ENCODE results near the gene MED25. TPM values are rescaled to one million over a fixed set of nuclear protein-coding genes. Genes with fewer than 3 reads are reported as not detected.

Gene MED25
- total RNA-seq = 44.0 and 49.6 TPM in 2 replicates

DNA sequence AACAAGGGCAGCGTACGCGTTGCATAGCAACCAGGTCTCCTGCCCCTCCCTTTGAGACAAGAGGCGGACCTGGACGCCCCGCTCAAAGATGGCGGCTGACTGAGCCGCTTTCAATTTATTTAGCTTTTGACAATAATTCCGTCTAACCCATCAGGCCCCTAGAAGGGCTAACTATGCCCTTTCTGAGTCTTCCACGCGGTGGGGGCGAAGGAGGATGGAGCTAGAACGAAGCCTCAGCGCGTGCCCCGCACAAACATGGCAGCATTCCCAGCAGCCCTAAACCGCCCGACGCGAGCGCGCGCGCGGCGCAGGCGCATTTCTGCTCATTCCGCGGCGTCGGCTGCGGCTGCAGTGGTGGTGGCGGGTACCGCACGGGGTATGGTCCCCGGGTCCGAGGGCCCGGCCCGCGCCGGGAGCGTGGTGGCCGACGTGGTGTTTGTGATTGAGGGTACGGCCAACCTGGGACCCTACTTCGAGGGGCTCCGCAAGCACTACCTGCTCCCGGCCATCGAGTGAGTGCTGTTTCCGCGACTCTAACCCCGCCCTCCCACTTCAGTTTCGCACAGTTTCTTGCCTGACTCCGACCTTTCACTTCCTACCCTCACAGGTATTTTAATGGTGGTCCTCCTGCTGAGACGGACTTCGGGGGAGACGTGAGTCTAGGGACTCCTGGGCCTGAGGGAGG, at the start of gene MED25:
Gene MED25 (plus strand): TSS at position 326 of the 685 bp plus-strand sequence. CDS start 53 bp downstream, at position 379.
- Mint-ChIP-seq H3K4me3 (ENCODE audit: low read depth) (peak within 1 kb of the TSS; percentile 93), H3K36me3 (ENCODE audit: low read depth) (peaks cover 11% of the 10 kb centered on the region), H3K9me3 (no peaks in the 10 kb centered on the region), H3K27me3 (ENCODE audit: low read depth) (no peaks in the 10 kb centered on the region), H3K27ac (peak within 1 kb of the TSS; percentile 93), H3K4me1 (ENCODE audit: low read depth) (peaks cover 12% of the 10 kb centered on the region)
- intact Hi-C loops (cut with micrococcal nuclease) = loop anchor here (10.0 kb wide), 1 partner anchor 153 kb away; the partner anchor contains the start of genes BCL2L12 and IRF3
- DNase-seq (ENCODE audit: low spot score) = peak; percentile 89

DNA sequence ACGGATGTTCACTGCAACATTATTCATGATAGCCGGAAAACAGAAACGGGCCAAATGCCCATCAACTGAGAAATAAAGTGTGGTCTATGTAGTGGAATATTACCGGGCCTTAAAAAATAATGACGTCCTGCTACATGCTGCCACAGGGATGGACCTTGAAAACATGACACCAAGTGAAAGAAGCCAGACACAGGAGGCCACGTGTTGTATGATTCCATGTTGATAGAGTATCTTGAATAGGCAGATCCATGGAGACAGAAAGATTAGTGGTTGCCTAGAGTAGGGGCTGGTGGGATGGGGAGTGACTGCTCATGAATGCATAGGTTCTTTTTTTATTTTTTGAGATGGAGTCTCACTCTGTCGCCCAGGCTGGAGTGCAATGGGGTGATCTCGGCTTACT, 47.6 kb upstream of the MED25 start:
- no peak overlapping the region for H3K27ac Mint-ChIP-seq
- peaks cover 18% of the 10 kb centered on the region for H3K4me1 Mint-ChIP-seq (ENCODE audit: low read depth)
- no peaks in the 10 kb centered on the region for H3K27me3 Mint-ChIP-seq (ENCODE audit: low read depth)
- no peak for DNase-seq (ENCODE audit: low spot score)
- no peak overlapping the region for H3K4me3 Mint-ChIP-seq (ENCODE audit: low read depth)
- H3K36me3 Mint-ChIP-seq (ENCODE audit: low read depth) = peaks cover 6% of the 10 kb centered on the region
- intact Hi-C loops (cut with micrococcal nuclease) = no loop called here
- H3K9me3 Mint-ChIP-seq = no peaks in the 10 kb centered on the region

- intact Hi-C loops (cut with micrococcal nuclease) = no loop called here
- DNase-seq (ENCODE audit: low spot score) = no peak
- Mint-ChIP-seq H3K4me3 (ENCODE audit: low read depth) (no peak overlapping the region), H3K27me3 (ENCODE audit: low read depth) (no peaks in the 10 kb centered on the region), H3K4me1 (ENCODE audit: low read depth) (peaks cover 12% of the 10 kb centered on the region), H3K27ac (no peak overlapping the region), H3K36me3 (ENCODE audit: low read depth) (peaks cover 9% of the 10 kb centered on the region), H3K9me3 (no peaks in the 10 kb centered on the region)
These were observed 46.4 kb upstream of the MED25 start for GRCh38 chr19:49771674-49772139.

DNA sequence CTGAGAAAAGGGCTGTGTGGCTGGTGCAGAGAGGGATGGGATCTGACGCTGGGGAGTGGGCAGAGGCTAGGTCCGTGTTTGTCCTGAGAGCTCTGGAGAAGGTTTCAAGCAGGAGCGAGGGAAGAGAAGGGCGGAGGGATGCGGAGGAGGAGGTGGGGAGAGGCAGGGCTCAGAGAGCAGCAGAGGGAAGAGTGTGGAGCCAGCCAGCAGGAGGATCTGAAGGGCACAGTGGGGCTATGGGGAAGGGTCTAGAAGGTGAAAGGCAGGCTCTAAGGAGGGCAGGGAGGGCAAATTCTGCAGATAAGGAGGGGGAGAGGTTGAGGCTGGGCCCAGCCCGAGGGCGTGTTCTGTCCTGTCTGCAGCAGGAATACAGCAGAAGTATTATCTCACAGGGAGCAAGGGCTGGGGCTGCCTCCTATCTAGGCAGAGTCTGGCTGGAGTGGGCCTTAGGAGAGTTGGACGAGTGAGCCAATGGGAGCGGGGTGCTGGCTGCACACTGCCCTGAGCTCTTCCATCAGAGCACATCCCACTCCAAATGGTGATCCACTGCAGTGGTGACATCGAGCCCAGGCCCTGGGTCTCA, 45.1 kb upstream of the MED25 start:
- H3K27ac Mint-ChIP-seq = no peak overlapping the region

DNA sequence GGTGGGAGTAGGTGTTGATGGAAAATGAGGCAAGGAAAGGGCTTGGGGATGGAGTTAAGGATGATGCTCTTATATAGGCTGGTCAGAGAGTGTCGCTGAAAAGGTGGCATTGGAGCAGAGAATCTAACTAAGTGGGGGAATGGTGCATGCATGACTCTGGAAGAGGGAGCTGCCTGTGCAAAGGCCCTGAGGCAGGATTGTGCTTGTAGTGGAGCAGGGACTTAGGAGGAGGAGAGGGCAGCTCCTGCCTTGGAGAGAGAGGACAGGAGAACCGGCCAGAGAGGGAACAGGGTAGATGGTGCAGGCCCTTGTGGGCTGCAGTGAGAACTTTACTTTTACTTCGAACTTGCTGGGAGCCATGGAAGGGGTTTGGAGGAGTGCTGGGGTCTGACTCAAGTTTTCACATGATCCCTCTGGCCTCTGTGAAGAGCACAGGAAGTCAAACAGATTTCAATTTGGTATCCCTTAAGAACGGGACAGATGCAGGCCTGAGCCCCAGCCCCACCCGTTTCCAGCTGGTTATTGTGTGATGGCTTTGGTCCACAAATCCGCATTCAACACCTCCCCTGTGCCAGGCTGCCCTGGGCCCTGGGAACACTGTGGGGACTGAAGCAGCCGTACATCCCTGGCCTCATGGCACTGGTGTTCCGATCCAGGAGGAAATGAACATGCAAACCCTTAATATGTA, 44.3 kb upstream of the MED25 start:
- Mint-ChIP-seq H3K4me1 (ENCODE audit: low read depth) (no peaks in the 10 kb centered on the region), H3K27me3 (ENCODE audit: low read depth) (no peaks in the 10 kb centered on the region), H3K4me3 (ENCODE audit: low read depth) (no peak overlapping the region), H3K27ac (peak overlapping the region; percentile 48), H3K9me3 (no peaks in the 10 kb centered on the region), H3K36me3 (ENCODE audit: low read depth) (peaks cover 9% of the 10 kb centered on the region)
- DNase-seq (ENCODE audit: low spot score) = no peak
- intact Hi-C loops (cut with micrococcal nuclease) = no loop called here

More for the DNA sequence above, 45.1 kb upstream of the MED25 start:
- no peak for DNase-seq (ENCODE audit: low spot score)
- no peaks in the 10 kb centered on the region for H3K27me3 Mint-ChIP-seq (ENCODE audit: low read depth)
- H3K4me3 Mint-ChIP-seq (ENCODE audit: low read depth) = no peak overlapping the region
- peaks cover 5% of the 10 kb centered on the region for H3K4me1 Mint-ChIP-seq (ENCODE audit: low read depth)
- intact Hi-C loops (cut with micrococcal nuclease) = no loop called here
- no peaks in the 10 kb centered on the region for H3K9me3 Mint-ChIP-seq
- H3K36me3 Mint-ChIP-seq (ENCODE audit: low read depth) = peaks cover 9% of the 10 kb centered on the region

- Mint-ChIP-seq H3K9me3 (no peaks in the 10 kb centered on the region), H3K4me3 (ENCODE audit: low read depth) (no peak overlapping the region), H3K27ac (no peak overlapping the region), H3K36me3 (ENCODE audit: low read depth) (peaks cover 4% of the 10 kb centered on the region), H3K4me1 (ENCODE audit: low read depth) (peaks cover under 1% of the 10 kb centered on the region), H3K27me3 (ENCODE audit: low read depth) (no peaks in the 10 kb centered on the region)
- intact Hi-C loops (cut with micrococcal nuclease) = no loop called here
- no peak for DNase-seq (ENCODE audit: low spot score)
These were observed 43.1 kb upstream of the MED25 start for GRCh38 chr19:49774969-49775368.

DNA sequence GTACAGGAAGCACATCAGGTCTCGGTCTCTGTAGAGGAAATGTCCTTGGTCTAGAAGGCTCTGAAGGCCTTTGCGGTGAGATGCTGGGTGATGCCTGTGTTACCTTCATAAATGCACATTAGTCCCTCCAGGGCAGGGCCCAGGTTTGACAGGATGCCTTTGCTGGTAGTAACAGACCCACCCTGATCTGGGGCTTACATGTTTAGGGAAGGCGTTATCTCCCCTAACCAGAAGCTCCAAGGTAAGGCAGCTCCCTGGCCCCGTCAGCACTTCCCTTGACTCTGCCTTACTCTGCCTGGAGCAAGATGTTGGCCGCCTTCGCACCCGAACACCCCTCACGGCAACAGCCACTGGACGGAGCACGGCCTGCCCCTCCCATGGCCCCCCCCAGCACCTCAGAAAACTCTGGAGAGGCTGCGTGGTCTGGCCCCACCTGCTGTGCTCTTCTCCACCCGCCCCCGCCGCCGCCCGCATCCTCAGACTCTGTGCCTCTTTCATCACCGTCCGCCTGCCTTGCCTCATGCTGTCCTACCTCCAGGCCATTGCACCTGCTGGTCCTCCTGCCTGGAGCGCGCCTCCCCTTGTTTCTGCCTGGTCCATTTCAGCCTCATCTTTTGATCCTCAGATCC, 42.2 kb upstream of the MED25 start:
- H3K4me3 Mint-ChIP-seq (ENCODE audit: low read depth) = no peak overlapping the region
- DNase-seq (ENCODE audit: low spot score) = no peak
- no peak overlapping the region for H3K27ac Mint-ChIP-seq
- H3K36me3 Mint-ChIP-seq (ENCODE audit: low read depth) = peaks cover 8% of the 10 kb centered on the region
- H3K27me3 Mint-ChIP-seq (ENCODE audit: low read depth) = no peaks in the 10 kb centered on the region
- no peaks in the 10 kb centered on the region for H3K9me3 Mint-ChIP-seq
- intact Hi-C loops (cut with micrococcal nuclease) = no loop called here
- H3K4me1 Mint-ChIP-seq (ENCODE audit: low read depth) = peaks cover 2% of the 10 kb centered on the region

- Mint-ChIP-seq H3K4me1 (ENCODE audit: low read depth) (peaks cover 2% of the 10 kb centered on the region), H3K4me3 (ENCODE audit: low read depth) (no peak overlapping the region), H3K27me3 (ENCODE audit: low read depth) (no peaks in the 10 kb centered on the region), H3K27ac (no peak overlapping the region), H3K36me3 (ENCODE audit: low read depth) (peaks cover 11% of the 10 kb centered on the region), H3K9me3 (no peaks in the 10 kb centered on the region)
- intact Hi-C loops (cut with micrococcal nuclease) = no loop called here
- no peak for DNase-seq (ENCODE audit: low spot score)
These were observed 41.7 kb upstream of the MED25 start for GRCh38 chr19:49776371-49776764.

DNA sequence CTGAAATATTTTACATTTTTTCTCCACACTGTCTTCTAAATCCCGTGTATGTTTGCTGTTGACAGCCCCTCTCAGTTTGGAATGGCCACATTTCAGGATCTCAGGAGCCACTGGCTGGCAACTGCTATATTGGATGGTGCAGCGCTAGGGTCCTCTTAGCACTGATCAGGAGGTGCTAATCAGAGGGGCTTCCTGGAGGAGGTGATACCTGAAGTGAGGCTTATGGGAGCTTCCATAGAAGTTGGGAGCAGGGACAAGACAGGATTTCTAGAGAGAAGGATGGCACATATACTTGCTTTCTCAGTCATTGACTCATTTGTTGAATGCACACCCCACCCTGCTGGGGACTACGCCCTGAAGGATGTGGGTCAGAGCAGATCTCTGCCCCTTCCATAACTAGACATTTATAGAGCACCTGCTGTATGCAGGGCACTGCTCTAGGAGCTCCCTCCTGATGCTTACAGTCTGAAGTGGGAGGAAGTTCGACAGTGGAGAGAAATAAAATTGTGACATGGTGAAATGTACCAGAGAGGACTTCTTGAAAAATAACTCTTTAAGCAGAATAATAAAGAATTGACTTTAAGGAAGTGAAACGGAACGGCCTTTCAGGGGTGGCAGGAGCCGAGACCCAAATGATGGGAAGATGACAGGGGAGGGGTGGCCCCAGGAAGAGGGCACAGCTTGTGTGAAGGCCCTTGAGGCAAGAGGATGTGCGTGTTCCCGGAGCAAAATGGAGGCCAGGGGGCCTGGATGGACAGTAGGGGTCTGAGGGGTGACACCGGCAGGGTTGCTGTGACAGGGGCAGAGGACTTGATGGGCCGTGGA, 38.1 kb upstream of the MED25 start:
- intact Hi-C loops (cut with micrococcal nuclease) = no loop called here
- Mint-ChIP-seq H3K27me3 (ENCODE audit: low read depth) (no peaks in the 10 kb centered on the region), H3K4me3 (ENCODE audit: low read depth) (no peak overlapping the region), H3K36me3 (ENCODE audit: low read depth) (peaks cover 37% of the 10 kb centered on the region), H3K9me3 (no peaks in the 10 kb centered on the region), H3K27ac (no peak overlapping the region), H3K4me1 (ENCODE audit: low read depth) (peaks cover 2% of the 10 kb centered on the region)
- no peak for DNase-seq (ENCODE audit: low spot score)

- Mint-ChIP-seq H3K9me3 (no peaks in the 10 kb centered on the region), H3K27me3 (ENCODE audit: low read depth) (no peaks in the 10 kb centered on the region), H3K27ac (no peak overlapping the region), H3K4me1 (ENCODE audit: low read depth) (peaks cover 2% of the 10 kb centered on the region), H3K36me3 (ENCODE audit: low read depth) (peaks cover 42% of the 10 kb centered on the region), H3K4me3 (ENCODE audit: low read depth) (no peak overlapping the region)
- intact Hi-C loops (cut with micrococcal nuclease) = no loop called here
- DNase-seq (ENCODE audit: low spot score) = no peak
These were observed 37.2 kb upstream of the MED25 start for GRCh38 chr19:49780861-49781260.

DNA sequence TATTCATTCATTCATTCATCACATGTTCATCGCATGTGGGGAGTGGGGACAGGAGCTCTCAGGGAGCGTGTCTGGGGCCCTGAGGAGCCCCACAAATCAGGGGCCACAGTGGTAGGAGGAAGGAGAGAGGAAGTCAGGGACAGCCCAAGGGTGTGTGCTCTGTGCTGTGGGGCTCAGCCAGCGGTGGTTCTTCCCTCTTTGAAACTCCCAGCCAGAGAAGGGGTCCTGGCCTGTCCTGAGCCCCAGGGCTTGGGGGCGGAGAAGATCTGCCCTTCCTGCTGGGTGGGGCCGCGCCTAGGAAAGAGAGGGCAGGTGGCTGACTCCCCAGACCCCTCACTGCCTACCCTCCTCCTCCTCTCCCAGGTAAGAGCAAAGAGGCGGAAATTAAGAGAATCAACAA, 36.7 kb upstream of the MED25 start:
- no peak overlapping the region for H3K4me3 Mint-ChIP-seq (ENCODE audit: low read depth)

GRCh38 chr19:49782515-49782914, 35.6 kb upstream of the MED25 start:
- no peak overlapping the region for H3K27ac Mint-ChIP-seq
- no peaks in the 10 kb centered on the region for H3K9me3 Mint-ChIP-seq
- H3K36me3 Mint-ChIP-seq (ENCODE audit: low read depth) = peaks cover 47% of the 10 kb centered on the region
- H3K4me3 Mint-ChIP-seq (ENCODE audit: low read depth) = no peak overlapping the region
- peaks cover 2% of the 10 kb centered on the region for H3K4me1 Mint-ChIP-seq (ENCODE audit: low read depth)
- intact Hi-C loops (cut with micrococcal nuclease) = no loop called here
- no peak for DNase-seq (ENCODE audit: low spot score)
- H3K27me3 Mint-ChIP-seq (ENCODE audit: low read depth) = no peaks in the 10 kb centered on the region

More for the DNA sequence above, 36.7 kb upstream of the MED25 start:
- intact Hi-C loops (cut with micrococcal nuclease) = no loop called here
- no peak for DNase-seq (ENCODE audit: low spot score)
- H3K36me3 Mint-ChIP-seq (ENCODE audit: low read depth) = peaks cover 44% of the 10 kb centered on the region
- no peaks in the 10 kb centered on the region for H3K9me3 Mint-ChIP-seq
- peaks cover 2% of the 10 kb centered on the region for H3K4me1 Mint-ChIP-seq (ENCODE audit: low read depth)
- H3K27ac Mint-ChIP-seq = no peak overlapping the region
- no peaks in the 10 kb centered on the region for H3K27me3 Mint-ChIP-seq (ENCODE audit: low read depth)
